PFSK-1 (cell line): ENCODE data around the gene USP47.

Source experiments
- FOXP2 ChIP-seq: optimal IDR thresholded peaks from 2 replicates; pipeline ENCODE3; 2011; ENCODE audit warnings: borderline replicate concordance, control low read depth, inconsistent platforms; ENCODE audit not compliant: insufficient read depth; ENCODE audit errors: extremely low read length, extremely low read depth
- POLR2AphosphoS5 ChIP-seq: IDR thresholded peaks from 2 replicates; pipeline ENCODE4 v1.6.1; 2012; ENCODE audit warnings: low read depth, mild to moderate bottlenecking, control low read depth, low read length, moderate library complexity
- SIN3A ChIP-seq: IDR thresholded peaks from 2 replicates; pipeline ENCODE4 v1.6.1; 2012; ENCODE audit warnings: mild to moderate bottlenecking, low read length, moderate library complexity, borderline replicate concordance; ENCODE audit not compliant: insufficient read depth
- TAF1 ChIP-seq: IDR thresholded peaks from 2 replicates; pipeline ENCODE4 v1.6.1; 2012; ENCODE audit warnings: low read length, control low read depth, borderline replicate concordance; ENCODE audit not compliant: insufficient read depth
- TF ChIP-seq, protein P1 (sequence below), 2 experiments: IDR thresholded peaks; 2 replicates each; pipeline versions ENCODE4 v1.6.1 to v1.8.0; 2011 to 2012; ENCODE audit warnings: low read depth in 2 of 2, low read length in 2 of 2, control low read depth in 1 of 2, inconsistent platforms in 1 of 2, mild to moderate bottlenecking in 1 of 2, moderate library complexity in 1 of 2; ENCODE audit not compliant: insufficient read depth in 1 of 2

USP47 gene

DNA sequence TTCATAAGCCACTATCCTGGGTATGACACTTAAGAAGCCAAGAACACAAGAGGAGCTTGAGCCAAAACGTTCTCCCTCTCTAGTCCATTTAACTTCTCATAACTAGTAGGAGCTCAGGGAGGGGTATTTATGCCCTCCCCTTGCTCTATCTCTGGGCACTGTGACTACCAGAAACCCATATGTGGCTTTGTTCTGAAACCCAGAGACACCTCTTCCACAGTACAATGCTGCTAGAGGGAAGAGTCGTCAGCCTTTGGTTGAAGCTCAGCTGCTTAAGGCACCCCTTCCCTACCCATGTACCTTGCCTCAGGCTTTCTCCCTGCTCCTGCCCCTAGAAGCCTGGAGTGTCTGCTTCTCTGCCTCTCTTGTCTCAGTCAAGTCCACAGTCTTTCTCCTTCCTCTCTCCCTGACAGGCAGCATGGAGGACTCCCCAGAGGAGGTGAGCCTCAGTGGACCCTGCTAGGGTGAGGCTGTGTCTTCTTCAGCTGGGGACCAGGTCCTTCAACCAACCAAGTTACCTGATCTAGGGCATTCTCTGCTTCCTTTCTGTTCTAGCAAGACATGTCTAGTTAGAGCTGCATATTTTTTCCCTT is 23.1 kb upstream of the USP47 start:
- no peak for TF ChIP-seq POLR2AphosphoS5

GRCh38 chr11:11821899-11822298 is 19.9 kb upstream of the USP47 start:
- TF ChIP-seq FOXP2 = no peak

GRCh38 chr11:11822946-11823345 is 18.8 kb upstream of the USP47 start:
- TF ChIP-seq, protein P1, sequence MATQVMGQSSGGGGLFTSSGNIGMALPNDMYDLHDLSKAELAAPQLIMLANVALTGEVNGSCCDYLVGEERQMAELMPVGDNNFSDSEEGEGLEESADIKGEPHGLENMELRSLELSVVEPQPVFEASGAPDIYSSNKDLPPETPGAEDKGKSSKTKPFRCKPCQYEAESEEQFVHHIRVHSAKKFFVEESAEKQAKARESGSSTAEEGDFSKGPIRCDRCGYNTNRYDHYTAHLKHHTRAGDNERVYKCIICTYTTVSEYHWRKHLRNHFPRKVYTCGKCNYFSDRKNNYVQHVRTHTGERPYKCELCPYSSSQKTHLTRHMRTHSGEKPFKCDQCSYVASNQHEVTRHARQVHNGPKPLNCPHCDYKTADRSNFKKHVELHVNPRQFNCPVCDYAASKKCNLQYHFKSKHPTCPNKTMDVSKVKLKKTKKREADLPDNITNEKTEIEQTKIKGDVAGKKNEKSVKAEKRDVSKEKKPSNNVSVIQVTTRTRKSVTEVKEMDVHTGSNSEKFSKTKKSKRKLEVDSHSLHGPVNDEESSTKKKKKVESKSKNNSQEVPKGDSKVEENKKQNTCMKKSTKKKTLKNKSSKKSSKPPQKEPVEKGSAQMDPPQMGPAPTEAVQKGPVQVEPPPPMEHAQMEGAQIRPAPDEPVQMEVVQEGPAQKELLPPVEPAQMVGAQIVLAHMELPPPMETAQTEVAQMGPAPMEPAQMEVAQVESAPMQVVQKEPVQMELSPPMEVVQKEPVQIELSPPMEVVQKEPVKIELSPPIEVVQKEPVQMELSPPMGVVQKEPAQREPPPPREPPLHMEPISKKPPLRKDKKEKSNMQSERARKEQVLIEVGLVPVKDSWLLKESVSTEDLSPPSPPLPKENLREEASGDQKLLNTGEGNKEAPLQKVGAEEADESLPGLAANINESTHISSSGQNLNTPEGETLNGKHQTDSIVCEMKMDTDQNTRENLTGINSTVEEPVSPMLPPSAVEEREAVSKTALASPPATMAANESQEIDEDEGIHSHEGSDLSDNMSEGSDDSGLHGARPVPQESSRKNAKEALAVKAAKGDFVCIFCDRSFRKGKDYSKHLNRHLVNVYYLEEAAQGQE (IDR thresholded peaks at IDR 0.05; ENCODE audit: insufficient read depth in 1 of 2, low read depth in 2 of 2, low read length in 2 of 2) = no peak
- no peak for TF ChIP-seq POLR2AphosphoS5
- TF ChIP-seq FOXP2 = no peak
- TF ChIP-seq TAF1 = no peak
- TF ChIP-seq SIN3A = no peak

DNA sequence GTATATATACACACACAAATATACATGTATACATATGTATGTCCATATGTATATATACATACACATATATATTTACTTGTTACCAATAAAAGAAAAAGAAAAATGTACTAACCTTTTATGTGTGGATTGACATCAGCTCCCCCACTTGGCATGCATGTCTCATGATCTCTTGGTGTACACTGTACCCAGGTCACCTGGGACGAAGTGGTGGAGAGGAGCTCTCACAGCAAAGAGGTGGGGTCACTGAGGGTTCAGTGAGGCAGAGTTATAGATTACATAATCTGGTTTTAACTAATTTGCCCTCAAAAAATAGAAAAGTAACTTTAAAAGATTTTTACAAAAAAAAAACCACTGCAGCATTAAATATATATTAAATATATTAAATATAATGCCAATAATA is 15.5 kb upstream of the USP47 start:
- no peak for TF ChIP-seq FOXP2
- no peak for TF ChIP-seq TAF1
- TF ChIP-seq SIN3A = no peak
- TF ChIP-seq POLR2AphosphoS5 = no peak
- TF ChIP-seq, protein P1 (IDR thresholded peaks at IDR 0.05; ENCODE audit: insufficient read depth in 1 of 2, low read depth in 2 of 2, low read length in 2 of 2) = no peak

DNA sequence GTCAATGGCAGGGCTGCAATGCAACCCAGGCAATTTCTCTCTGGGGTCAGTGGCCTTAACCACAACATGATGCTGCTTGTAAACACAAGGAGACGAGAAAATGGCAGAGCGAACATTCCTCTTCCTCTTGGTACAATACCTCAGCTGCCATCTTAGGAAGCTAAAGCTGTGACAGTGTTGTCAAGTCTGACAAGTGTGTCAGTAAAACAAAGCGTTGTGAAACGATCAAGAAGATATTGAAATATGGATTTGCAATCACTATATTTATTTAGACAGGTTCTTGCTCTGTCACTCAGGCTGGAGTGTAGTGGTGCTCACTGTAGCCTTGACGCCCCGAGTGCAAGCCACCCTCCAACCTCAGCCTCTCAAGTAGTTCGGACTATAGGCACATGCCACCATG is 14.5 kb upstream of the USP47 start:
- TF ChIP-seq FOXP2 (no peak), TAF1 (no peak), POLR2AphosphoS5 (no peak), SIN3A (no peak)
- TF ChIP-seq, protein P1 (IDR thresholded peaks at IDR 0.05; ENCODE audit: insufficient read depth in 1 of 2, low read depth in 2 of 2, low read length in 2 of 2) = no peak

DNA sequence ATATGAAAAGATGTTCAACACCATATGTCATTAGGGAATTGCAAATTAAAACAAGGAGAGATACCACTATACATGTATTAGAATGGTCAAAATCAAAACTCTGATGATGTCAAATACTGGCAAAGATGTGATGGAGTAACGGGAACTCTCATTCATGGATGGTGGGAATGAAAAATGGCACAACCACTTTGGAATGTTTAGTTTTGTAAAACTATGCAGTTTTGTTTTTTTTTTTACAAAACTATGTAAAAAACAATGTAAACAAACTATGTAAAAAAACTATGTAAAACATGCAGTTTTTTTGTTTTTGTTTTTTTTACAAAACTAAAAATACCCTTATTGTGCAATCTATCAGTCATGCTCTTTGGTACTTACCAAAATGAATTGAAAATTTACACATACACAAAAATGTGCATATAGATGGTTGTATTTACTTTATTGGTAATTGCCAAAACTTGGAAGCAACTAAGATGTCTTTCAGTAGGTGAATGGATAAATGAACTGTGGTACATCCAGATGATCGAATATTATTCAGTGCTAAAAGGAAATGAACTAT is 5.0 kb upstream of the USP47 start:
- TF ChIP-seq TAF1 = no peak
- TF ChIP-seq, protein P1 (IDR thresholded peaks at IDR 0.05; ENCODE audit: insufficient read depth in 1 of 2, low read depth in 2 of 2, low read length in 2 of 2) = no peak
- no peak for TF ChIP-seq FOXP2
- no peak for TF ChIP-seq SIN3A
- no peak for TF ChIP-seq POLR2AphosphoS5
